ENCODE results near the gene GLI3. TPM values are rescaled to one million over a fixed set of nuclear protein-coding genes. Genes with fewer than 3 reads are reported as not detected.

GLI3 gene
- polyA plus RNA-seq, 1 donor: 10.8 TPM

- DNase-seq (ENCODE audit: low read depth): no peak
Observed at GRCh38 chr7:41930538-41931262, 306.3 kb downstream of the GLI3 start.

GRCh38 chr7:41928781-41929180, 308.2 kb downstream of the GLI3 start:
- DNase-seq (ENCODE audit: low read depth): no peak

GRCh38 chr7:41928166-41928565, 308.8 kb downstream of the GLI3 start:
- DNase-seq (ENCODE audit: low read depth): no peak

- no peak for DNase-seq (ENCODE audit: low read depth)
Observed at GRCh38 chr7:41927380-41927779, 309.6 kb downstream of the GLI3 start.

- no peak for DNase-seq (ENCODE audit: low read depth)
Observed at GRCh38 chr7:41925946-41926345, 311.1 kb downstream of the GLI3 start.

GRCh38 chr7:41924796-41925195, 312.2 kb downstream of the GLI3 start:
- no peak for DNase-seq (ENCODE audit: low read depth)

- no peak for DNase-seq (ENCODE audit: low read depth)
Observed at GRCh38 chr7:41922373-41922772, 314.6 kb downstream of the GLI3 start.

- DNase-seq (ENCODE audit: low read depth): no peak
Observed at GRCh38 chr7:41921453-41921981, 315.5 kb downstream of the GLI3 start.

GRCh38 chr7:41918597-41918996, 318.4 kb downstream of the GLI3 start:
- no peak for DNase-seq (ENCODE audit: low read depth)

GRCh38 chr7:41916450-41916927, 320.5 kb downstream of the GLI3 start:
- peak; percentile 35 for DNase-seq (ENCODE audit: low read depth)

GRCh38 chr7:41915871-41916270, 321.1 kb downstream of the GLI3 start:
- no peak for DNase-seq (ENCODE audit: low read depth)

- DNase-seq (ENCODE audit: low read depth): no peak
Observed at GRCh38 chr7:41912851-41913567, 324.0 kb downstream of the GLI3 start.

- no peak for DNase-seq (ENCODE audit: low read depth)
Observed at GRCh38 chr7:41912426-41912825, 324.6 kb downstream of the GLI3 start.

- DNase-seq (ENCODE audit: low read depth): no peak
Observed at GRCh38 chr7:41911792-41912191, 325.2 kb downstream of the GLI3 start.

All from forelimb muscle (tissue), 1 donor.